Fibroblast of lung (primary cell): ENCODE data around the gene OR10H1.

Source experiments
- EZH2 ChIP-seq: IDR thresholded peaks from 2 replicates; pipeline ENCODE4 v1.5.1; 2012; ENCODE audit warnings: low read length, control low read depth, mild to moderate bottlenecking; ENCODE audit errors: missing control alignments
- TF ChIP-seq, protein P1 (sequence below), 2 donors: IDR thresholded peaks in 1 of 2; conservative IDR thresholded peaks in 1 of 2; 1 replicate in 1 of 2; 2 replicates in 1 of 2; pipeline ENCODE4 v1.5.1; 2011 to 2012; ENCODE audit warnings: low read length in 2 of 2, control low read depth in 1 of 2, inconsistent platforms in 1 of 2, low read depth in 1 of 2, mild to moderate bottlenecking in 1 of 2

DNA sequence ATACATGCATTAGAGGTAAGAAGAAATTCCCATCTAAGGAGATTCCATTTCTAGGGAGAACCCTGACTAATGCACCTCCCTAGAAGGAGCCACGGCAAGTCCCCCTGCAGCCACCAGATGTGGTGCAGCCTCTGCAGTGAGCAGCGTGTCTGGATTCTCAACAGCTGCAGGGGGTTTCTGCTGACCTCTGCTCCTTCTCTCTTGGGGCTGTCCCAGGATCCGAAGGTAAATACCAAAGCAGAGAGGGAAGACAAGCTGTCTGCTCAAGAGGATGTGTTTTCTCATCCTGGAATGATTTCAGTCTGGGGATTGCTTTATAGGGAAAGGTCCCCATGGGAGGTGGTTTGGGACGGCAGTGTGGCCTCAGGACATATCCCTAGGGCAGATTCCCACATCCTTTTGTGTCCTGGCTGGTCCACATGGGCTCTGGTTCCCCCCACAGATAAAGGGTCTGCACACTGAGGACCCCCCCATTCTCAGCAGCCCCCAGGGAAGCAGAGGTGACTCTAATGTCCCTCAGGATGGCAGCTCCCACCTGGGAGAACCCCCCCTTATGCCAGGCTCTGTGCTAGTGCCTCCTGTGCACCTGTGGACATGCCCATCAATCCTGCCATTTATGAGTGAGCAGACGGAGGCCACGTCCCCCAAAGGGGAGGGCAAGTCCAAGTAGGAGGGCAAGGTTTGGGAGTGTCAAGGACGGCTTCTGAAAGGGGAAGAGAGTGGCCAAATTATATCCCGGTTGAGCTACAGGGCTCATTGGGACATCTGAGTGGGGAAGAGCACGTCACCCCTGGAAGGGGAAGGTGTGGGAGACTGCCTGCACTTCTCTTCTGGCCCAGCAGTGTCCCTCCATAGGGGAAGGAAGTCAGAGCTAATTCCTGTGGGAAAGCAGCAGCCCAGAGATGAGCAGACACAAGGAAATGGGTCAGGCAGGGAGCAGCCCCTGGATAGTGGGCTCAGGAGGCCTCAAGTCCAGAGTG lies 38.2 kb downstream of the OR10H1 start:
- TF ChIP-seq, protein P1, sequence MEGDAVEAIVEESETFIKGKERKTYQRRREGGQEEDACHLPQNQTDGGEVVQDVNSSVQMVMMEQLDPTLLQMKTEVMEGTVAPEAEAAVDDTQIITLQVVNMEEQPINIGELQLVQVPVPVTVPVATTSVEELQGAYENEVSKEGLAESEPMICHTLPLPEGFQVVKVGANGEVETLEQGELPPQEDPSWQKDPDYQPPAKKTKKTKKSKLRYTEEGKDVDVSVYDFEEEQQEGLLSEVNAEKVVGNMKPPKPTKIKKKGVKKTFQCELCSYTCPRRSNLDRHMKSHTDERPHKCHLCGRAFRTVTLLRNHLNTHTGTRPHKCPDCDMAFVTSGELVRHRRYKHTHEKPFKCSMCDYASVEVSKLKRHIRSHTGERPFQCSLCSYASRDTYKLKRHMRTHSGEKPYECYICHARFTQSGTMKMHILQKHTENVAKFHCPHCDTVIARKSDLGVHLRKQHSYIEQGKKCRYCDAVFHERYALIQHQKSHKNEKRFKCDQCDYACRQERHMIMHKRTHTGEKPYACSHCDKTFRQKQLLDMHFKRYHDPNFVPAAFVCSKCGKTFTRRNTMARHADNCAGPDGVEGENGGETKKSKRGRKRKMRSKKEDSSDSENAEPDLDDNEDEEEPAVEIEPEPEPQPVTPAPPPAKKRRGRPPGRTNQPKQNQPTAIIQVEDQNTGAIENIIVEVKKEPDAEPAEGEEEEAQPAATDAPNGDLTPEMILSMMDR (conservative IDR thresholded peaks at IDR 0.05 in 1 of 2, IDR thresholded peaks at IDR 0.05 in 1 of 2; ENCODE audit: low read depth in 1 of 2, low read length in 2 of 2), result no peak
- no peak for TF ChIP-seq EZH2
